Dedifferentiated amniotic fluid mesenchymal stem cell (primary cell): ENCODE measurements around the gene NKAIN1.
"Not testable (repeated sequence)": the region's sequence is repeated elsewhere in the genome, so short reads cannot be mapped to it uniquely, and the experiment has no call there.

ENCODE experiments used
- DNase-seq: peaks from one replicate; pipeline ENCODE4 v3.0.0-alpha.2; 2016; ENCODE audit errors: extremely low spot score

Gene NKAIN1

DNA sequence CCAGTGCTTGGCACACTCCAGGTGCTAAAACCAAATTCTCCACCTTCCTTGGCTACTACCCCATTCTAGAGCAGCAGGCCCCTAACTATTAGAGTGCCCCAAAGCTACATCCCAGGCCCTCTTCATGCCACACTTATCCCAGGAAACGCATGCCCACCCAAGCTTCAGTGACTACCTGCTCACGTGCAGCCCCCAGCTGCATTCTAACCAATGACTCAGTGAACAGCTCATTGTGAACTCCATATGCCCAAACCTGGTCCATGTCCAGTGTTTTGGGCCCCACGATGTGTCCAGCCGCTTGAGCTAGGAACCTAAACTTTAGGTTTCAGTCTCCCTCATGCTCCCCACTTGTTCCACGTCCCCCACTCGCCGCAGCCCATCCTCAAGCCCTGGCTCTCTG is 41.5 kb downstream of the NKAIN1 start:
- no peak for DNase-seq

DNA sequence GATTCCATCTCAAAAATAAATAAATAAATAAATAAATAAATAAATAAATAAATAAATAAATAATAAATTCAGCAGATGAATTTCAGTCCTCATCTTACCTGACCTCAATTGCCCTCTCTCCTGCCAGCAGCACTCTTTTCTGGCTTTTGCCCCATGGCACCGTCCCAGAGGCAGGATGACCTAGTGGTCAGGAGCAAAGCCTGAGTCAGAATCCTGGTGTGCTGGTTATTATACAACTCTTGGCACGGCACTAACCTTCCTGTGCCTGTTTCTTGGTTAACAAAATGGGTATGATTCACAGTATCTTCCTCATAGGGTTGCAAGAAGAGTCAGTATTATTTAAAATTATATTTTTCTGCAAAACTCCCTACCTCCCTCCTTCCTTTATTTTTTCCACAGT is 43.0 kb downstream of the NKAIN1 start:
- no peak for DNase-seq

DNA sequence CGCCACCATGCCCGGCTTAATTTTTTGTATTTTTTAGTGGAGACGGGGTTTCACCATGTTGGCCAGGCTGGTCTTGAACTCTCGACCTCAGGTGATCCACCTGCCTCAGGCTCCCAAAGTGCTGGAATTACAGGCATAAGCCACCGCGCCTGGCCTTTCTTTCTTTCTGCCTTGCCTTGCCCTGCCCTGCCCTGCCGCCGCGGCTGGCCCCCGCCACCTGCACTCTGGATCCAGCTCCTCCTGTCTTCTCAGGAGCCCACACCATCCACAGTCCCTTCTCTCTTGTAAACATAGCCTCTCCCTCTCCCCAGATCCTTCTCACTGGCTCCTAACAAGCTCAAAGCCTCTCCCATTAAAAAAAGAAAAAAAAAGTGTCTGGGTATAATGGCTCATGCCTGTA is 44.4 kb downstream of the NKAIN1 start:
- DNase-seq: not testable (repeated sequence)

DNA sequence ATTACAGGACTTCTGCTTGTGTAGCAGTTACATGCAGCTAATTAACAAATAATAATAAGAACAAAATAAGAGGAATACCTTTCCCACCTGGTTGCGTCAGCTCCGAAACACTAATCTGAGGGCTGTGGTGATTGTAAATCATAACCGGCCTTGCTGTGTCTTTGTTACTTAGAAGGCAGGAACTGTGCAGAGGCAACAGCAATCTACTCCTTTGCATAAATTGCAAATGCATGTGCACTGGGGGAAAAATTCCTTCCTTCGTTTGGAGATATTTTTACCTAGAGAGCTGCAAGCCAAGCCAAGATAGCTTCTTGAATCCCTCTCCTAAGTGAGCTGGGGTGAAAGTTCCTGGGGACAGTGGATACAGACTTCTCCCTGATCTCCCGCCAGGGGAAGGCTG is 46.0 kb downstream of the NKAIN1 start:
- no peak for DNase-seq

DNA sequence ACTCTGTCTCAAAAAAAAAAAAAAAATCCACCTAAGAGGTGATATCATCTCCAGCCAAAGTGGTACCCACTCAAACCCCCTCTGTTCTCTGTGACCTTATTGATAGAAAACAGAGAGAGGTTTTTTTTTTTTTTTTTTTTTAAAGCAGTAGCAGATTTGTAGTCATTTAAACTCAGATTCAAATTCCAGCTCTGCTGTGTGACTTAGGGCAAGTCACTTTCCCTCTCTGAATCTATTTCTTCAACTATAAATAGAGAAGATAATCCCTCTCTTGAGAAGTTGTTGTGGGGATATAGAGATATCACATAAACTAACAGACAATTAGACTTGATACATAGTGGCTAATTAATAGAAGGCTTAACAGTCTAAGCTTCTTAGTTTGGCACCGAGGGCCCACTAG is 48.4 kb downstream of the NKAIN1 start:
- no peak for DNase-seq

DNA sequence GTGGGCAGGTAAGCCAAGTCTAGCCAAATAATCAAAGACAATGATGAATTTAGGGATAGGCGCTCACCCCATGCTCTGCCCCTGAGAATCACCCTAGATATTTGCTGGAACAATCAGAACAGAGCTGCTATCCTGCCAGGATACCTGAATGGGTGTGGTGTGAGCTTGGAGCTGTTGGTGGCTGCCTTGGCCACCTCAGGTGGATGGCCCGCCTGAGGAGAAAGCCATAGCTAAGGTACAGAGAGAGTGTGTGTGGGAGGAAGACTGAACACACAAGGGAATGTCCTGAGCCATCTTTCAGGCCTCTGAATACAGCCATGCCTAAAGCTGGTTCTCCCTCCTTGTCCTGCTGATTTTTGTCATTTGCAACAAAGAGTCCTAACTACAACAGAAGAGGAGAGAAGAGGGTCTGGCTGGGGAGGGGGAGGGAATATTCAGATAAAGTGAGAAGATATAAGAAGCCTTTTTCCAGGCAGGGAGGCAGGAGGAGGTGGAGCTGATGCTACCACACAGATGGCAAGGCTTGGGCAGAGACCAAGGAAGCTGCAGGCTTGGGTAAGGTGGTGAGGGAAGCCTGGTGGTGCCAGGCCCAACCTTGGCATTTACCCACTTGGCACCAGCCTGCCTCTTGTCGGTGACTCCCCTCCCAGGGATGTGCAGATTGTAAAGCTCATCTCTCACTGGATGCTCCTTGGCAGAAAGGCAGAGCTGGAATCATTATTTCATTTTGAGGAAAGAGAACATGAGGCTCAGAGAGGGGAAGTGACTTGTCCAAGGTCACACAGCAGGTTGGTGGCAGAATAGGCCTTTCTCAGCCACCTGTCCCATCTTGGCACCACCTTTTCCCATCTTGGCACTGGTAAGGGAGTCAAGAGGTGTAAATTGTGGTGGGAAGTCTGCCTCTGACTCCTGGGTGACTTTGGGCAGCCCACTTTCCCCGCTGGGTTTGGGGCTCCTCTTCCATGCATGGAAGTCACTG is 49.7 kb downstream of the NKAIN1 start:
- no peak for DNase-seq

DNA sequence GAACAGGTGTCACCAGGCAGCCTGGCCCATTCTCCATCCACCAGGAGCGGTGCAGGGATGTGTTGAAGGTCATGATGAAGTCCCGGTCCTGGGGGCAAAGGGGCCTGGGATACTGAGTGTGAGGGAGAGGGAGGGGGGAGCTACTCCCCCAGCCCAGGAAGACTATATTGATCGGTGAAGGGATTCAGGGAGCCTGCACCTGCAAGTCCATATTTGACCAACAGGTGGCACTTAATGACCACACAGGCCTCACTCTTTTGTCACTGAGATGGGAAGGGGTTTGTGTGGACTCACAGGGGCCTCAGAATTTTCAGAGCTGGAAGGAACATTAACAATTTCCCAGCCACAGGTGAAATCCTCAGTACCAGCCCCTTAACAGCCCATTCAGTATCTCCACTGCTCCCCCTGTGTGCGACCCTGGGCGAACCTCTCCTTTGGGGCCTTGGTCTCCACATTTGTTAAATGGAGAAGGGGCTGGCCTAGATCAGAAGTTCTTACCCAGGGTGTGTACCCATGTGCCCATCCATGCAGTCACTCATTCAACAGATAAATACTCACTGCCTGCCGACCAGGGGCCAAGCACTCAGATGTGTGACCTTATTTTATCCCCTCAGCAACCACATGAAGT is 55.6 kb downstream of the NKAIN1 start:
- DNase-seq: no peak

DNA sequence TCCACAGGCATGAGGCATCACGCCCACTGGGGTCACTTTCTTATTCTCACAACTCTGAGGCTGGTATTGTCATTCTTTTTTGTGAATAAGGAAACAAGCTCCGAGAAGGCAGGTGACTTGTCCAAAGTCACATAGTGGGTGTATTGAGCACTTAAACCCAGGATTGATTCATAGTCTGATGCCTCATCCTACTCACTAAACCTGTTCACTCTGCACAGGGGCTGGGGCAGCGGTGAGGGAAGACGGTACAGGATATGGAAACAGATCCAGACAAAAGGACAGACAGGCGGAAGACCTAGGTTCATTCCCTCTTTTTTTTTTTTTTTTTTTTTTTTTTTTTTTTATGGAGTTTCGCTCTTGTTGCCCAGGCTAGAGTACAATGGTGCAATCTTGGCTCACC is 56.6 kb downstream of the NKAIN1 start:
- no peak for DNase-seq

DNA sequence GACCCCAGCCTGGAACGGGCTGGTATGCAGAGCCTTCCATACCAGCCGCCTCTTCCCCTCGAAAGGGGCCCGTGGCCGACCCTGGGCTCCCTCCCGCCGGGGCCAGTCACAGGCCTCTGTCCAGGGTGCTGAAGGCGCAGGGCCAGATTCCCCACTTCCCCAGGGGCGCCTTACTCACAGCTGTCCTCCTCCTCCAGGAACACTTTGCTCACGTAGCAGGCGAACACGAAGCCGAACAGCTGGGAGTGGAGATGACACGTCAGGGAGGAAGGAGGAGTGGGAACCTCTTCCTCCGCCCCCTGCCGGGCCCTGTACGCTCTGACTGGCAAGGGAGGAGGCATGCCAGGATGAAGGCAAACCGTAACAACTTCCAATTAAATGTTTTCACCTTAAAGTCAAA is 57.3 kb downstream of the NKAIN1 start:
- peak; percentile 64 for DNase-seq

DNA sequence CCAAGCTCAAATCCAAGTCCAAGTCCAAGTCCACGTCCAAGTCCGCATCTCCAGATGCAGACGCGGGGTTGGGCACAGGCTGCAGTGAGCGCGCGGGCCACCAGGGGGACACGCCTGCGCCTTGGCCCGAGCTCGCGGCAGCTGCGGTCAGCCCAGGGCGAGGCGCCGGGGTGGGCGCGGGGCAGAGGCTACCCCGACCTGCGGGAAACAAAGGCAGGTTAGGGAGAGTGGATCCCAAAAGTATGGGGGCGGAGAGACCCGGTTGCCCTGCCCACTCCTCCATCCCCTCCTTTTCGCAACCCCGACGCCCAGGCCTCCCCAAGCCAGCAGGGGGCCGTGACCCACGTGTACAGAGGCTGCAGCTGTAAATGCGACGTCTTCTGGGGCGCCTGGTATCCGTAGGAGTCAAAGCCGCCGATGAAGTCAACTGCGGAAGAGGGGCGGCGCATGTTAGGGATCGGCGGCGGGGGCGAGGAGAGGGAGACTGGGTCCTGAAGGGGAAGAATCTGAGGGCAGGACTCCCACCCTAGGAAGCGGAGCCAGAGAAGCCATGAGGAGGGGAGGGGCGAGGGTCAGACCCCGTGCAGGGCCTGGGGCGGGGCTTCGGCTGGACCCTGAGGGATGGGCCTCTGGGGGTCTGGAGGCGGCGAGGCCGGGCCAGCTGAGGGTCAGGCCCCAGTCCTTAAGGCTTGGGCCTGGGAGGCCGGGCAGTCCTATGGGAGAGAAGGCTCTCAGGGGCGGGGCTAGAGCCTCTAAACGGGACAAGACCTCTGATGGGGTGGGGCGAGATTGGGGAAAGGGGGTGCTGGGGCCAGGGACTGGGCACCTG is 58.0 kb downstream of the NKAIN1 start:
- DNase-seq: no peak

DNA sequence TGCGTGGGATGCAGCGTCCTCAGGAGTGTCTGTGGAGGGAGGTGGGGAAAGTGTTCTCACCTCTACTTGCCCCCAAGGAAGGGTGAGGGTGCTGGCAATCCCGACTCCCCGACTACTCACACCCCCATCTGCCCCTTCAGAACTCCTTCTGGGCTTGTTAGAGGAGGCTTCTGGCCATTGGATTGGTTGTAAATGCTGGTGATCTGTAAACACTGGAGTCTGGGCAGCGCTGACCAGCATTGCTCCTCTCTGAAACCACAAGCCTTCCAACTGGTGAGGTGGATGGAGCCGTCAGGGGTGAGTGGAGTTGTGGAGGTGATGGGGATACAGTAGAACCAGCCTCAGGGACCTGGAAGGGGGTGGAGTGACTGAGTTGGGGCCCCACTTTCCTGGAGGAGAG is 59.3 kb downstream of the NKAIN1 start:
- no peak for DNase-seq

DNA sequence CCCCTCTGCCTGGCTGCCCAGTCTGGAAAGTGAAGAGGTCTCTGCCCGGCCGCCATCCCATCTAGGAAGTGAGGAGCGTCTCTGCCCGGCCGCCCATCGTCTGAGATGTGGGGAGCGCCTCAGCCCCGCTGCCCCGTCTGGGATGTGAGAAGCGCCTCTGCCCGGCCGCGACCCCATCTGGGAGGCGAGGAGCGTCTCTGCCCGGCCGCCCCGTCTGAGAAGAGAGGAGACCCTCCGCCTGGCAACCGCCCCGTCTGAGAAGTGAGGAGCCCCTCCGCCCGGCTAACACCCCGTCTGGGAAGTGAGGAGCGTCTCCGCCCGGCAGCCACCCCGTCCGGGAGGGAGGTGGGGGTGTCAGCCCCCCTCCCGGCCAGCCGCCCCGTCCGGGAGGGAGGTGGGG is 63.4 kb downstream of the NKAIN1 start:
- not testable (repeated sequence) for DNase-seq

DNA sequence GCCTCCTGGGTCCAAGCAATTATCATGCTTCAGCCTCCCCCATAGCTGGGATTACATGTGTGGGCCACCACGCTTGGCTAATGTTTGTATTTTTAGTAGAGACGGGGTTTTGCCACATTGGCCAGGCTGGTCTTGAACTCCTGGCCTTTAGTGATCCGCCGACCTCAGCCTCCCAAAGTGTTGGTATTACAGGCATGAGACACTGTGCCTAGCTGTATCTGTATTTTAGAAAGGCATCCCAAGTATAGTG is 69.3 kb downstream of the NKAIN1 start:
- DNase-seq: no peak

DNA sequence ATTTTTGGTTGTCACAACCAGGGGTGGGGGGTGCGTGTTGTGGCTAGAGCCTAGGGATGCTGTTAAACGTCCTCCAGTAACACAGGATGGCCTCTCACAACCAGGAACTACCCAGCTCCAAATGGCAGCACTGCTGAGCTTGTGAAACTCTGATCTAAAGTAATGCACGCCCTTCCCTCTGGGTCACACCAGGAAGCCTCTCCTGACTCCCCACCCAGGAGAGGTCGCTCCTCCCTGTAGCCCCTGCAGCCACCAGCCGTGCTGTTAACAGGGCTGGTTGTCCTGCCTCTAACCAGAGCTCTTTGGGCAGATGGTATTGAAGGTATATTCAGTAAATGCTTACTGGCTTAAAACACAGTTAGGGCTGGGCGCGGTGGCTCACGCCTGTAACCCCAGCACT is 73.2 kb downstream of the NKAIN1 start:
- DNase-seq: no peak

DNA sequence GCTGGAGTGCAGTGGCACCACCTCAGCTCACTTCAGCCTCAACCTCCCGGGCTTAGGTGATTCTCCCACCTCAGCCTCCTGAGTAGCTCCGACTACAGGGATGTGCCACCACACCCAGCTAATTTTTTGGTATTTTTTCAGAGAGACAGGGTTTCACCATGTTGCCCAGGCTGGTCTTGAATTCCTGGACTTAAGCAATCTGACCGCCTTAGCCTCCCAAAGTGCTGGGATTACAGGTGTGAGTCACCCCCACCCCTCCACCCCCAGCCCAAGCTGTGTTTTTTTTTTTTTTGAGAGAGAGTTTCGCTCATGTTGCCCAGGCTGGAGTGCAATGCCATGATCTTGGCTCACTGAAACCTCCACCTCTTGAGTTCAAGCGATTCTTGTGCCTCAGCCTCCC is 75.4 kb downstream of the NKAIN1 start:
- DNase-seq: no peak

DNA sequence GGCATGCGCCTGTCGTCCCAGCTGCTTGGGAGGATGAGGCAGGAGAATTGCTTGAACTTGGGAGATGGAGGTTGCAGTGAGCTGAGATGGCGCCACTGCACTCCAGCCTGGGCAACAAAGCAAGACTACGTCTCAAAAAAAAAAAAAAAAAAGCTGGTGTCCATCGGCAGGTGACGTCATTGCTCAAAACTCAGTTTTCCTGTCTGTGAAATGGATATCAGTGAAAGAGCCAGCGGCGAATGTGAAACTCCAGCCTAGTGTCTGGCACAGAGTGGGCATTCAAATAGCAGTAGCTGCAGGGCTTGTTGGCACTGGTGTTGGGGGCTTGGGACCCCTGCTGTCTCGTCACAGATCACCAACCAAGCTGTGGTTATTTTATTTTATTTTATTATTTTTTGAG is 75.8 kb downstream of the NKAIN1 start:
- no peak for DNase-seq

DNA sequence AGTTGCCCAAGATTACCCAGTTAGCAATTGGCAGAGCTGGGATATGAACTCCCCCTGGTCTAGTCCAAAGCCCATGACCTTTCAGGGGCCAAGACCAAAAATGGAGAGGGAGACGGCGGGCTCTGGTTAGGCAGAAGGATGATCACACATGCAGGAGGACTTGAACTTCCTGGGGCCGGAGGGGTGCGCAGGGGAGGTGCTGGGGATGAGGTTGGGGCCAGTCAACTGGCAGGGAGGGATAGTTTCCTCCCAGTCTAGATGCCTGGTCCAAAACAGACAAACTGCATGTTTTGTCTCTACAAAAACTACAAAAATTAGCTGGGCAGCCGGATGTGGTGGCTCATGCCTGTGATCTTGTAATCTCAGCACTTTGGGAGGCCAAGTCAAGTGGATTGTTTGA is 78.1 kb downstream of the NKAIN1 start:
- no peak for DNase-seq

DNA sequence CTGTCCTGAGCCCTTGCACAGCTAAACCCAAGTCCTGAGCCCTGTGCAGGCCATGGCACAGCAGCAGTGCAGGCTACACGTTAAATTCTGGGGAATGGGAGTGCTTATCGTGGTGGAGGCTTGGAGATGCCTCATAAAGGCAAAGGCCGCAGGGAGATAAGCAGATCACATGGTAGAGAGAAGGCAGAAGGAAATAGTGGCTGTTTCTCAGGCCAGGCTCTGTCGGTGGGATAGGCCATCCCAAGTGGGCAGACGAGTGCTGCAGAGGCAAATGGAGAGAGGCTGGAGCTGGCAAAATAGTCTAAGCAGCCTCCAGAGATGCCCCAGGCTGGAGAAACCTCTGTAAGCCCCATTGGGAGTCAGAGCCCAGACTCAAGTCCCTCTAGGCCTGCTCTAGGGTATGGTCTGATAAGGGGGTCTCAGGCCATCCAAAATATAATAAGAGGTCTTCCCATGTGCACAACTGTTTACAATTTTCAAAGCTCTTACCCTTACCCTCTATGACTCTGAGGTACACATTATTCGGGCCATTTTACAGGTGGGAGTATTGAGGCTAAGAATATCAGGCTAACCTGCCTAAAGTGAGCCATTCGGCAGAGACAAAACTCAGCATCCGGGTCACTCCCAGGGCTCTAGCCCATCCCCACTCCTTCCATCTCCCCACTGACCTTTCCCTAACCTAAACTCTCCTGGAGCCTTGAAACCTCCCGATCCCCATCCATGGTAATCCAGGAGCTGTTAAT is 79.6 kb downstream of the NKAIN1 start:
- no peak for DNase-seq

DNA sequence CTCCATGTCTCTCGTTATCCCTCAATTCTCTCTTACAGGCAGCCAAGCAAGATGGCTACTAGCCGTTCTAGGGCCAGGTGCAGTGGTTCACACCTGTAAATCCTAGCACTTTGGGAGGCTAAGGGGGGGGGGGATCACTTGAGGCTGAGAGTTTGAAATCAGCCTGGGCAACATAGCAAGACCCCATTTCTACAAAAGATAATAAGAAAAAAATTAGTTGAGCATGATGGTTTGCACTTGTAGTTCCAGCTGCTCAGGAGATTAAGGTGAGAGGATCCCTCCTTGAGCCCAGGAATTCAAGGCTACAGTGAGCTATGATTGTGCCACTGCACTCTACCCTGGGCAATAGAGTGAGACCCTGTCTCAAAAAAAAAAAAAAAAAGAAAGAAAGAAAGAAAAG is 80.4 kb downstream of the NKAIN1 start:
- no peak for DNase-seq

DNA sequence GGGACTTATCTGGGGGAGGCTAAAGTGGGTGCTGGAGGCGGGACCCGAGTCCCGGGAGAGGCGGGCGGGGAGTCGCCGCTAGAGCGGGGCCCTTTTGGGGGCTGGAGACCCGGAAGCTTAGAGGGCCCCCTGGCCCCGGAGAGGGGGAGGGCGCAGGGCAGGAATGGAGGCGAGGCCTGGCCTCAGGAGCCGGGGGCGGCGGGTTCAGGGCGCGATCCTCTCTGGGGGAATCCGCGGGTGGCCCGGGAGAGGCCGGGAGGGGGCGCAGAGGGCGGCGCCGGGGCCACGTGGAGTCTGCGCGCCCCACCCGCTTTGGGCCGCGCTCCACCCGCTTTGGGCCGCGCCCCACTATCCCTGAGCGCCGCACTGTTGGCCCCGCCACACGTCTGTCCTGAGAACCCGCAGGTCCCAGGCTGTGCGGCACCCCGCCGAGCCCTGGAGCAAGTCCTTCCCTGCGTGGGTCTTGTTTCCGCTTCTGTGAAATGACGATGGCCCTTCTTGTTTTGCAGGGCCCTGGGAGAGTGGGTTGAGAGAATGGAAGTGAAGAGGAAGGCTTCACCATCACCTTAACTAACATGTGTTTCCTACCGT is 84.4 kb downstream of the NKAIN1 start:
- peak; percentile 22 for DNase-seq

DNA sequence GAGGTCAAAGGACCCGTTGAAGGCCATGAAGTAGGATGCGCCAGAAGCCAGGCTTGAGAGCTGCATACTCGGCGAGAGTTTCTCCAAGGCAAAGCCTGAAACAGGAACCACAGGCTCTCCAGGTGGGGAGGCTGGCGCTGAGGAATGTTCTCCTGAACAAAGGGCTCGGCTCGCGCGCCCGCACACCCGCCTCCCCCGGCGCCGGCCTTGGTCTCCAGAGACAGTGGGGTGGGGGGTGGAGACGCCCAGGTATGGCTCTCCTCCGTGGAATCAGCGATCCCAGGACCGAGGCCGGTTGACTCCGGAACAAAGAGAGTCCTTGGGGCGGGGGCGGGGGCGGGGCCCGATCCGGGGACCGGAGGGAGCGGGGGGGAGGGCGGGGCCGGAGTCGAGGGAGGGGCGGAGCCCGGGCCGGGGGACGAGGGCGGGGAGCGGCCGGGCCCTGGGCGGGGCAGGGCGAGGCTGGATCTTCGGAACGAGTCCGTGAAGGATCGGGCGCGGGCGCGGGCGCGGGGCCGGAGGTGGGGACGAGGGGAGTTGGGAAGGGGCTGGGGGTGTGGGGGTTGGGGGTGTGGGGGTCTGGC is 85.0 kb downstream of the NKAIN1 start:
- peak; percentile 54 for DNase-seq
